DOHH2 (cell line): ENCODE measurements around the gene RIMS3.

Source experiments
- H3F3A ChIP-seq: fragments of 200-600 bp; sonication (generic), shearing (Covaris generic); 2 replicates; pipeline ENCODE4 v1.6.0; 2016; ENCODE audit warnings: antibody characterized with exemption, mild to moderate bottlenecking; ENCODE audit not compliant: control insufficient read depth, insufficient read depth
- H3K27ac ChIP-seq: fragments of 200-600 bp; sonication (generic); 2 replicates; pipeline ENCODE4 v1.5.1; 2014; ENCODE audit warnings: low read depth, mild to moderate bottlenecking, low read length, moderate library complexity
- H3K27me3 ChIP-seq: fragments of 200-600 bp; sonication (generic); 2 replicates; pipeline ENCODE4 v1.6.1; 2014; ENCODE audit warnings: mild to moderate bottlenecking, low read length, mixed read lengths; ENCODE audit not compliant: control insufficient read depth
- H3K36me3 ChIP-seq: fragments of 200-600 bp; sonication (generic); 2 replicates; pipeline ENCODE4 v1.6.1; 2014; ENCODE audit warnings: mild to moderate bottlenecking, low read length, moderate library complexity, mixed read lengths; ENCODE audit not compliant: control insufficient read depth
- H3K4me1 ChIP-seq: fragments of 200-600 bp; sonication (generic); 2 replicates; pipeline ENCODE4 v1.6.1; 2014; ENCODE audit warnings: mild to moderate bottlenecking, low read length, mixed read lengths; ENCODE audit not compliant: control insufficient read depth
- H3K4me2 ChIP-seq: fragments of 200-600 bp; sonication (generic); 2 replicates; pipeline ENCODE4 v1.6.0; 2014; ENCODE audit warnings: mild to moderate bottlenecking, low read length, moderate library complexity
- H3K4me3 ChIP-seq: fragments of 200-600 bp; sonication (generic); 2 replicates; pipeline ENCODE4 v1.5.1; 2014; ENCODE audit warnings: mild to moderate bottlenecking, low read length, mixed read lengths
- H3K79me2 ChIP-seq: fragments of 200-600 bp; sonication (generic); 2 replicates; pipeline ENCODE4 v1.6.1; 2014; ENCODE audit warnings: mild to moderate bottlenecking, low read length, mixed read lengths; ENCODE audit not compliant: control insufficient read depth
- H3K9me2 ChIP-seq: fragments of 200-600 bp; sonication (generic); replicated peaks from 2 replicates; pipeline ENCODE4 v1.6.1; 2014; ENCODE audit warnings: mild to moderate bottlenecking, low read length, mixed read lengths; ENCODE audit not compliant: control insufficient read depth
- H3K9me3 ChIP-seq: fragments of 200-600 bp; sonication (generic); 2 replicates; pipeline ENCODE4 v1.6.1; 2014; ENCODE audit warnings: antibody characterized with exemption, low read length, mixed read lengths; ENCODE audit not compliant: control insufficient read depth, insufficient read depth
- H4K20me1 ChIP-seq: fragments of 200-600 bp; sonication (generic); 2 replicates; pipeline ENCODE4 v1.6.0; 2014; ENCODE audit warnings: low read depth, mild to moderate bottlenecking, antibody characterized with exemption, low read length, moderate library complexity; ENCODE audit not compliant: control insufficient read depth, insufficient read depth
- EZH2phosphoT487 ChIP-seq: fragments of 200-600 bp; sonication (generic); IDR thresholded peaks from 2 replicates; pipeline ENCODE4 v1.6.1; 2017; ENCODE audit warnings: borderline replicate concordance, mild to moderate bottlenecking, antibody characterized with exemption, low read length, moderate library complexity, mixed read lengths
- TF ChIP-seq, protein P1 (sequence below): fragments of 200-600 bp; sonication (generic); IDR thresholded peaks from one replicate; pipeline ENCODE4 v1.5.1; 2014; ENCODE audit warnings: antibody characterized with exemption, mild to moderate bottlenecking, low read depth, low read length; ENCODE audit not compliant: poor library complexity, severe bottlenecking

RIMS3 gene

DNA sequence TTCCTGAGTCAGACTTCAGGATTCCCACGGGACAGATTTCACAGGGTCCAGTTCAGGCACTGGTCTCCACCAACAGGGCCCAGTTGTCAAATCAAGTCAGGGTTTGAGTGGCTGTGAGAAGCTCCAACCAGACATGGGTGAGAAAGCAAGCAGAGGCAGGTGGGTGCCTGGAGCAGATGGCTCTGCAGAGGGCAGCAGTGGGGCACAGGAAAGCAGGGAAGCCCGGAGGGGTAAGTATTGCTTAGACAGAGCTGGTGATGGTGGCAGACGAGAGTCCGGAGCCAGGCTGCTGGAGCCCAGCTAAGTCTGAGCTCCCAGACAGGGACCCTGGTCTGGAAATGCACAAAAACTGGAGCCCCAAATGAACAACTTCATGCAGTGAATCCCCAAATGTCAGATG is 40.4 kb downstream of the RIMS3 start:
- Histone ChIP-seq H3K27me3 (peaks cover 14% of the 10 kb centered on the region; the same call in 1 of the 2 replicates), H3K9me3 (no peaks in the 10 kb centered on the region), H3K79me2 (no peaks in the 10 kb centered on the region), H3K4me2 (no peak overlapping the region), H3K27ac (no peak overlapping the region), H3K9me2 (no peaks in the 10 kb centered on the region), H3K4me1 (no peaks in the 10 kb centered on the region), H3K4me3 (no peak overlapping the region), H3F3A (no peaks in the 10 kb centered on the region), H3K36me3 (no peaks in the 10 kb centered on the region), H4K20me1 (no peaks in the 10 kb centered on the region)
- no peak for TF ChIP-seq EZH2phosphoT487
- TF ChIP-seq, protein P1, sequence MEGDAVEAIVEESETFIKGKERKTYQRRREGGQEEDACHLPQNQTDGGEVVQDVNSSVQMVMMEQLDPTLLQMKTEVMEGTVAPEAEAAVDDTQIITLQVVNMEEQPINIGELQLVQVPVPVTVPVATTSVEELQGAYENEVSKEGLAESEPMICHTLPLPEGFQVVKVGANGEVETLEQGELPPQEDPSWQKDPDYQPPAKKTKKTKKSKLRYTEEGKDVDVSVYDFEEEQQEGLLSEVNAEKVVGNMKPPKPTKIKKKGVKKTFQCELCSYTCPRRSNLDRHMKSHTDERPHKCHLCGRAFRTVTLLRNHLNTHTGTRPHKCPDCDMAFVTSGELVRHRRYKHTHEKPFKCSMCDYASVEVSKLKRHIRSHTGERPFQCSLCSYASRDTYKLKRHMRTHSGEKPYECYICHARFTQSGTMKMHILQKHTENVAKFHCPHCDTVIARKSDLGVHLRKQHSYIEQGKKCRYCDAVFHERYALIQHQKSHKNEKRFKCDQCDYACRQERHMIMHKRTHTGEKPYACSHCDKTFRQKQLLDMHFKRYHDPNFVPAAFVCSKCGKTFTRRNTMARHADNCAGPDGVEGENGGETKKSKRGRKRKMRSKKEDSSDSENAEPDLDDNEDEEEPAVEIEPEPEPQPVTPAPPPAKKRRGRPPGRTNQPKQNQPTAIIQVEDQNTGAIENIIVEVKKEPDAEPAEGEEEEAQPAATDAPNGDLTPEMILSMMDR: peak; percentile 52

DNA sequence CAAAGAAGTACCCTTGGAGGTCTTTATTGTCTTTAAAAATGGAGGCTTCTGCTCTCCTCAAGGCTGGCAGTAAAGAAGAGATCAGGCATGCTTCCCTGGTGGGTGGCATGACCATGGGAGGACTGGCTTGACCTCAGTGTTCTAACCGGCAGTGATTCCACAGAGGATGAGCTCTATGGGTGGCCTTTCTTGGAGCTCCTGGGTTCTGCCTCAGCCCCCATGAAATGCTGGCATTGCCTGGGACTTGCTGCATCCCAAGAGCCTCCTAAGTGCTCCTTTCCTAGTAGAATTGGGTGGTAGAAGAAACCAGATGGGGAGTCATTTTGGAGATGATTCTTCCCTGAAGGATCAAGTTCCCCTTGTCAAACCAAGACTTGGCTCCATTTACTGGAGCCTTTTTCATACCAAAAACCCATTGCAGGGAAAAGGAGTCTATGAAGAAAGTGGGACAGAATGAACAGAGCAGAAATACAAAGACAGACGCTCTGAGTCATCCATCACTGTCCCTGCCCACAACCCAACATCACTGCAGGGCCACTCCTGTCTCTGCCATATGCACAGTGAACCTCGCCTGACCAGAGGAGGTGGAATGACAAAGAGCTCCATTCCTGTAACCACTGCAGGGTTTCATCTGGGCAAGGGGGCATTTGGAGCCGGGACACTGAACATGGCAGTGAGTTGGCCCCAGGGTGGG is 42.4 kb downstream of the RIMS3 start:
- Histone ChIP-seq H3K4me3 (no peak overlapping the region), H3K36me3 (no peaks in the 10 kb centered on the region)

DNA sequence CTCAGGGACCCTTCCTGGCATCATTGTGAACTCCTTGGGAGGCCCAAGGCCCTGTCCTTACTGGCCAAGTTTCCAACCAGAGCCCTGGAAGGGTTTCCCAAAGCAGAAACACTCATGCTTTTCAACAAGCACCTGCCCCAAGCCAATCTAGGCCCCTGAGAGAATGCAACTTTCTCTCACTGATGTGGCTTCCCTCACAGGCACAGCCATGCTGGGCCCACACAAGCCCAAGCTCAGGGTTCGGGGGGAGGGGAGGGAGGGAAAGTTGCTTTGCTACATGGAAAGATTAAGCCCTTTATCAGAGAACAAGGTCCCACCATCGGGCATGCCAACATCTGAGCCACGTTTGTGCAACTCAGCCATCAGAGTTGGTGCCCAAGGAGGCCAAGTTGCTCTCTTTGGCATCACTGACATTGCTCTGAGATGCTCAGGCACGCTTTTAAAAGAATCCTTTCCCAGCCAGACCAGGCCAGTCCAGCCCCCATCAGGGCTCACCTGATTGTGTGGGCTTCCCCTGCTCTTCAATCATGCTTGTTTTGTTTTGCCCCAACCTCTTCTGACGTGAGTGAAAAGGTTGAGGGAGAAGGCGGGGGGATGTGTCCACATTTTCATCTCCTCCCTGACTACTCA is 43.5 kb downstream of the RIMS3 start:
- Histone ChIP-seq H3K4me3 (no peak overlapping the region), H3K27ac (no peak overlapping the region), H3K9me2 (no peaks in the 10 kb centered on the region), H3K9me3 (no peaks in the 10 kb centered on the region), H3K79me2 (no peaks in the 10 kb centered on the region), H3K27me3 (peaks cover 11% of the 10 kb centered on the region; the same call in 1 of the 2 replicates), H3K4me2 (no peak overlapping the region), H3K4me1 (no peaks in the 10 kb centered on the region), H4K20me1 (no peaks in the 10 kb centered on the region), H3F3A (no peaks in the 10 kb centered on the region), H3K36me3 (no peaks in the 10 kb centered on the region)
- TF ChIP-seq, protein P1: no peak
- no peak for TF ChIP-seq EZH2phosphoT487

More for the DNA sequence above, 42.4 kb downstream of the RIMS3 start:
- Histone ChIP-seq H3F3A (no peaks in the 10 kb centered on the region), H3K9me3 (no peaks in the 10 kb centered on the region), H3K4me2 (no peak overlapping the region), H4K20me1 (no peaks in the 10 kb centered on the region), H3K79me2 (no peaks in the 10 kb centered on the region), H3K9me2 (no peaks in the 10 kb centered on the region), H3K4me1 (no peaks in the 10 kb centered on the region), H3K27me3 (peaks cover 15% of the 10 kb centered on the region; the same call in 1 of the 2 replicates), H3K27ac (no peak overlapping the region)
- TF ChIP-seq, protein P1: no peak
- TF ChIP-seq EZH2phosphoT487: no peak
